Endothelial cell of umbilical vein (primary cell): ENCODE measurements around the gene ZDHHC14. TPM values are rescaled to one million over a fixed set of nuclear protein-coding genes. Genes with fewer than 3 reads are reported as not detected.

Source experiments
- BruUV-seq: library from RNA; stranded (reverse); fragments of 400-500 nt; replicated peaks from 2 replicates; lab custom pipeline; 2021; lab: Mats Ljungman, UMichigan
- CTCF ChIA-PET: fragments of 300-600, 350-600 bp; sonication (Branson Sonifier 250); formaldehyde crosslinking; loops from one replicate; lab custom pipeline; 2021; ENCODE audit warnings: antibody characterized with exemption, inconsistent platforms; lab: Charles Lee
- POLR2A ChIA-PET: fragments of 300-600, 350-600 bp; sonication (Branson Sonifier 250); formaldehyde crosslinking; loops from one replicate; lab custom pipeline; 2021; ENCODE audit warnings: antibody characterized with exemption, inconsistent platforms; lab: Charles Lee
- DNase-seq: peaks from one replicate; pipeline ENCODE4 v3.0.0-alpha.2; 2011; ENCODE audit warnings: low read depth, low spot score
- FAIRE-seq: peaks from 2 replicates; lab custom pipeline; 2011; peaks lifted over from hg19 to GRCh38; lab: Jason Lieb, UNC
- H2AFZ ChIP-seq: 2 replicates; pipeline ENCODE4 v1.6.0; 2012; ENCODE audit warnings: low read depth, low read length, control low read depth, inconsistent platforms
- H3K27ac ChIP-seq: 2 replicates; pipeline ENCODE4 v1.5.1; 2011; ENCODE audit warnings: low read depth, mild to moderate bottlenecking, control low read depth, low read length, moderate library complexity; ENCODE audit not compliant: insufficient read depth
- H3K27me3 ChIP-seq, 2 experiments: 2 replicates each; pipeline versions ENCODE4 v1.6.0 to v1.6.1; 2011; ENCODE audit warnings: low read length in 2 of 2, mixed read lengths in 1 of 2; ENCODE audit not compliant: control insufficient read depth in 2 of 2, insufficient read depth in 2 of 2
- H3K36me3 ChIP-seq, 2 experiments: 2 replicates in 1 of 2; 3 replicates in 1 of 2; pipeline ENCODE4 v1.5.1; 2011; ENCODE audit warnings: low read length in 2 of 2, mild to moderate bottlenecking in 1 of 2, moderate library complexity in 1 of 2; ENCODE audit not compliant: control insufficient read depth in 2 of 2, insufficient read depth in 2 of 2; ENCODE audit errors: extremely low read depth in 1 of 2
- H3K4me1 ChIP-seq: 3 replicates; pipeline ENCODE4 v1.5.1; 2011; ENCODE audit warnings: mild to moderate bottlenecking, low read length; ENCODE audit not compliant: control insufficient read depth, insufficient read depth; ENCODE audit errors: extremely low read depth
- H3K4me2 ChIP-seq: 2 replicates; pipeline ENCODE4 v1.6.1; 2011; ENCODE audit warnings: low read length, control low read depth, mixed read lengths; ENCODE audit not compliant: insufficient read depth
- H3K4me3 ChIP-seq, 3 experiments: fragments of 200-600 bp in 1 of 3; sonication (generic), shearing (Covaris generic) in 1 of 3; replicated peaks in 1 of 3; 2 replicates each; pipeline ENCODE4 v1.5.1; 2011 to 2016; ENCODE audit warnings: control low read depth in 3 of 3, low read length in 3 of 3, mild to moderate bottlenecking in 2 of 3, inconsistent platforms in 1 of 3, low read depth in 1 of 3, moderate library complexity in 1 of 3; ENCODE audit not compliant: insufficient read depth in 1 of 3
- H3K79me2 ChIP-seq: 2 replicates; pipeline ENCODE4 v1.6.0; 2012; ENCODE audit warnings: low read length, inconsistent platforms; ENCODE audit not compliant: control insufficient read depth, insufficient read depth
- H3K9ac ChIP-seq: replicated peaks from 2 replicates; pipeline ENCODE3; 2011; ENCODE audit warnings: low read length, control low read depth; ENCODE audit not compliant: insufficient read depth; ENCODE audit errors: extremely low read depth
- H3K9me1 ChIP-seq: replicated peaks from 3 replicates; pipeline ENCODE4 v1.6.0; 2011; ENCODE audit warnings: mild to moderate bottlenecking, low read length; ENCODE audit not compliant: control insufficient read depth, insufficient read depth; ENCODE audit errors: extremely low read depth
- H3K9me3 ChIP-seq: replicated peaks from 2 replicates; pipeline ENCODE4 v1.5.1; 2012; ENCODE audit warnings: low read length, inconsistent platforms; ENCODE audit not compliant: control insufficient read depth, insufficient read depth
- H4K20me1 ChIP-seq: replicated peaks from 2 replicates; pipeline ENCODE3; 2011; ENCODE audit warnings: mild to moderate bottlenecking, low read length; ENCODE audit not compliant: control insufficient read depth, insufficient read depth; ENCODE audit errors: extremely low read depth
- CTCF ChIP-seq, 2 donors: IDR thresholded peaks; 1 replicate in 1 of 2; 2 replicates in 1 of 2; pipeline ENCODE4 v1.5.1; 2011; ENCODE audit warnings: low read length in 2 of 2, mild to moderate bottlenecking in 2 of 2, moderate library complexity in 2 of 2, control low read depth in 1 of 2, inconsistent platforms in 1 of 2, low read depth in 1 of 2; ENCODE audit not compliant: insufficient read depth in 1 of 2; ENCODE audit errors: extremely low read depth in 1 of 2
- EZH2 ChIP-seq: IDR thresholded peaks from 2 replicates; pipeline ENCODE4 v1.6.1; 2012; ENCODE audit warnings: borderline replicate concordance, low read depth, mild to moderate bottlenecking, moderate library complexity, low read length, inconsistent platforms; ENCODE audit not compliant: severe bottlenecking
- FOS ChIP-seq: IDR thresholded peaks from 2 replicates; pipeline ENCODE4 v1.6.1; 2011; ENCODE audit warnings: mild to moderate bottlenecking, low read length, moderate library complexity, borderline replicate concordance; ENCODE audit not compliant: insufficient read depth
- GATA2 ChIP-seq: IDR thresholded peaks from 2 replicates; pipeline ENCODE4 v1.7.0; 2011; ENCODE audit warnings: low read depth, mild to moderate bottlenecking, moderate library complexity, mixed read lengths, low read length; ENCODE audit not compliant: insufficient read length, insufficient read depth
- JUN ChIP-seq: IDR thresholded peaks from 2 replicates; pipeline ENCODE4 v1.6.1; 2011; ENCODE audit warnings: borderline replicate concordance, low read depth; ENCODE audit not compliant: insufficient read length, insufficient read depth
- MYC ChIP-seq: IDR thresholded peaks from one replicate; pipeline ENCODE4 v1.6.1; 2011; ENCODE audit warnings: mild to moderate bottlenecking, low read depth, low read length
- POLR2A ChIP-seq: IDR thresholded peaks from 2 replicates; pipeline ENCODE4 v1.6.1; 2012; ENCODE audit warnings: low read depth, mild to moderate bottlenecking, control low read depth, low read length
- POLR2AphosphoS5 ChIP-seq: IDR thresholded peaks from 2 replicates; pipeline ENCODE4 v1.6.1; 2012; ENCODE audit warnings: low read depth, mild to moderate bottlenecking, control low read depth, low read length, moderate library complexity; ENCODE audit not compliant: insufficient read depth
- dilution Hi-C: fragments of 300-500 bp; cut with MboI; formaldehyde crosslinking; loops from one replicate; pipeline ENCODE4 v1.15.0; 2019; ENCODE audit warnings: low sequenced_read_pairs; ENCODE audit not compliant: extremely low pct_ligation_motif_present
- intact Hi-C: fragments of 100-400 bp; cut with micrococcal nuclease; formaldehyde crosslinking; loops from one replicate; pipeline ENCODE4 v1.10.0; 2022
- polyA plus RNA-seq, 4 experiments: library from polyadenylated mRNA; depleted of rRNA in 3 of 4; stranded (reverse) in 3 of 4; unstranded in 1 of 4; fragments of >200 nt; gene quantifications; 2 replicates each; pipeline versions ENCODE4 v1.2.1 to v1.2.3, GENCODE V29; 2011 to 2012; ENCODE audit warnings: missing spikeins in 1 of 4
- total RNA-seq: library from RNA; stranded (reverse); gene quantifications from 2 replicates; pipeline ENCODE4 v1.2.3, GENCODE V29; 2021
- TF ChIP-seq, protein P1 (sequence below): IDR thresholded peaks from 2 replicates; pipeline ENCODE4 v1.6.1; 2011; ENCODE audit not compliant: insufficient read depth, insufficient read length

The ZDHHC14 gene
- total and polyA plus RNA-seq, 2 donors (not counting 3 experiments of a cell fraction or from before 2014, with no cell fraction given), result 23.0 to 25.6 TPM

DNA sequence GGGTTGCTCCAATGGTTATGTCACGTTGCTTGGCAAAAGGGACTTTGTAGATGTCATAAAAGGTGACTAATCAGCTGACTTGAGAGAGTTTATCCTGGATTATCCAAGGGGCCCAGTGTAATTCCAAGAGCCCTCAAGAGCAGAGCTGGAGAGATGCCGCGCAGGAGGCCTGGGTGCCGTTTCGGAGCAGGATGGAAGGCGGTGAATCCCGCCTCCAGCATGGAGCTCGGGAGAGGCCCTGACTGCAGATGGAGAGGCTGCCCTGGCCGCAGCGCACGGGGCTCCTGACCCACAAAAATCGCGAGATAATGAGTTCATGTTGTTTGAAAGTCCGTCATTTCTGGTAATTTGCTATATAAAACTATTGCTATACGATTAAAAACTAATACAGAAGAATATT, 219.8 kb downstream of the ZDHHC14 start:
- TF ChIP-seq POLR2A, result no peak
- TF ChIP-seq CTCF (IDR thresholded peaks at IDR 0.05; ENCODE audit: extremely low read depth in 1 of 2, insufficient read depth in 1 of 2, low read depth in 1 of 2, low read length in 2 of 2), result no peak
- TF ChIP-seq POLR2AphosphoS5, result no peak
- FAIRE-seq (no peak), DNase-seq (no peak)
- H3K4me2 ChIP-seq, result no peak overlapping the region
- no peaks in the 10 kb centered on the region for H3K9me1 ChIP-seq
- no peak overlapping the region for H3K27ac ChIP-seq
- H4K20me1 ChIP-seq, result no peaks in the 10 kb centered on the region
- H3K4me1 ChIP-seq, result no peaks in the 10 kb centered on the region
- BruUV-seq, result no TSS peak
- H3K36me3 ChIP-seq, result no peaks in the 10 kb centered on the region
- no peaks in the 10 kb centered on the region for H3K9me3 ChIP-seq
- ChIA-PET CTCF (interaction anchor here (1.3 to 1.7 kb wide), 3 partner anchors 12 to 286 kb away, joined by 4 to 7 read pairs (median 4); no protein-coding TSS in a partner anchor), POLR2A (no interaction called here)
- H3K9ac ChIP-seq, result no peak overlapping the region
- no peaks in the 10 kb centered on the region for H3K27me3 ChIP-seq
- H3K79me2 ChIP-seq, result no peaks in the 10 kb centered on the region
- no peak overlapping the region for H3K4me3 ChIP-seq
- intact Hi-C loops (no loop called here), dilution Hi-C loops (no loop called here)
- H2AFZ ChIP-seq, result no peak overlapping the region

GRCh38 chr6:157602521-157603295, 221.7 kb downstream of the ZDHHC14 start:
- Histone ChIP-seq H3K27me3 (no peaks in the 10 kb centered on the region), H3K9ac (no peak overlapping the region), H3K4me1 (no peaks in the 10 kb centered on the region), H3K36me3 (no peaks in the 10 kb centered on the region), H3K4me2 (no peak overlapping the region), H3K9me1 (no peaks in the 10 kb centered on the region), H4K20me1 (no peaks in the 10 kb centered on the region), H3K9me3 (no peaks in the 10 kb centered on the region), H3K27ac (no peak overlapping the region), H3K4me3 (no peak overlapping the region), H2AFZ (no peak overlapping the region), H3K79me2 (no peaks in the 10 kb centered on the region)
- ChIA-PET POLR2A (no interaction called here), CTCF (interaction anchor here (1.5 kb wide), 1 partner anchor 288 kb away, joined by 5 read pairs; no protein-coding TSS in a partner anchor)
- FAIRE-seq (no peak), DNase-seq (no peak)
- intact Hi-C loops, result no loop called here
- TF ChIP-seq, protein P1, sequence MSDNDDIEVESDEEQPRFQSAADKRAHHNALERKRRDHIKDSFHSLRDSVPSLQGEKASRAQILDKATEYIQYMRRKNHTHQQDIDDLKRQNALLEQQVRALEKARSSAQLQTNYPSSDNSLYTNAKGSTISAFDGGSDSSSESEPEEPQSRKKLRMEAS, result no peak
- TF ChIP-seq FOS, result no peak
- TF ChIP-seq MYC, result no peak
- no peak for TF ChIP-seq EZH2
- no peak for TF ChIP-seq JUN
- TF ChIP-seq POLR2AphosphoS5, result no peak
- TF ChIP-seq CTCF (IDR thresholded peaks at IDR 0.05; ENCODE audit: extremely low read depth in 1 of 2, insufficient read depth in 1 of 2, low read depth in 1 of 2, low read length in 2 of 2), result no peak
- TF ChIP-seq GATA2, result no peak
- TF ChIP-seq POLR2A, result no peak
- no TSS peak for BruUV-seq
- dilution Hi-C loops, result no loop called here
